Adrenal gland (tissue), 12 donors: ENCODE results near the gene ATCAY. TPM values are rescaled to one million over a fixed set of nuclear protein-coding genes. Genes with fewer than 3 reads are reported as not detected.

Experiments used
- DNase-seq, 7 donors: peaks; one replicate each; pipeline ENCODE4 v3.0.0-alpha.2; 2019 to 2020
- H3K27ac ChIP-seq, 5 donors: fragments of 200-600 bp; sonication (generic) in 4 of 5; 1 replicate in 3 of 5; 2 replicates in 2 of 5; pipeline versions ENCODE4 v1.5.1 to v1.8.0; 2016 to 2020; ENCODE audit warnings: mild to moderate bottlenecking in 1 of 5
- H3K27me3 ChIP-seq: fragments of 200-600 bp; 2 replicates; pipeline ENCODE4 v1.8.0; 2021
- H3K36me3 ChIP-seq, 2 donors: fragments of 200-600 bp; replicated peaks in 1 of 2; 1 replicate in 1 of 2; 2 replicates in 1 of 2; pipeline versions ENCODE4 v1.5.1 to v1.8.0; 2018 to 2022
- H3K4me1 ChIP-seq, 2 donors: fragments of 200-600 bp; replicated peaks in 1 of 2; 1 replicate in 1 of 2; 2 replicates in 1 of 2; pipeline versions ENCODE4 v1.5.1 to v1.8.0; 2018 to 2021
- H3K4me3 ChIP-seq, 4 donors: fragments of 200-600 bp; sonication (generic) in 3 of 4; one replicate each; pipeline ENCODE4 v1.5.1; 2016 to 2018
- H3K9me3 ChIP-seq, 3 donors: fragments of 200-600 bp; sonication (generic) in 1 of 3; replicated peaks in 1 of 3; 1 replicate in 2 of 3; 2 replicates in 1 of 3; pipeline versions ENCODE4 v1.5.1 to v1.8.0; 2016 to 2021
- POLR2A ChIP-seq, 2 donors: fragments of 450-650 bp; IDR thresholded peaks; one replicate each; pipeline ENCODE4 v1.6.1; 2017; ENCODE audit warnings: antibody characterized with exemption in 2 of 2, mild to moderate bottlenecking in 2 of 2, moderate library complexity in 1 of 2
- WGBS, 4 donors: extraction: QIAGEN DNeasy Blood & Tissue Kit in 2 of 4; methylation state at CpG; one replicate each; pipeline versions ENCODE4 v1.1.5 to v1.1.7; 2013 to 2017; 5-methylcytosine and 5-hydroxymethylcytosine counted together
- intact Hi-C, 2 donors: fragments of 100-400 bp; cut with DNase I; formaldehyde crosslinking; loops; one replicate each; pipeline versions ENCODE4 v1.14.1 to v1.15.0; 2022 to 2023
- polyA plus RNA-seq, 3 donors: library from polyadenylated mRNA; stranded (reverse); fragments of 200-250 nt in 2 of 3; fragments of 350-450 nt in 1 of 3; fragmentation: Illumina TruSeq in 1 of 3; extraction: RNeasy Lipid Tissue Mini Kit (QIAGEN cat#74804) in 1 of 3; gene quantifications; one replicate each; pipeline ENCODE4 v1.2.3, GENCODE V29; 2013 to 2014
- total RNA-seq, 9 donors: library from RNA; depleted of rRNA in 4 of 9; stranded (reverse); fragments of >200 nt in 4 of 9; fragments of 120-200 nt in 1 of 9; fragmentation: NEBNext Ultra II Directional in 1 of 9; extraction: Animal tissue kit (Norgen Biotek cat#: 25700) in 1 of 9; gene quantifications; one replicate each; pipeline versions ENCODE4 v1.1.0 to v1.2.4, GENCODE V29; 2013 to 2023
- TF ChIP-seq, protein P1 (sequence below), 6 experiments: fragments of 450-650 bp in 4 of 6; fragments of 200-600 bp in 2 of 6; sonication (generic) in 1 of 6; IDR thresholded peaks; 1 replicate in 5 of 6; 2 replicates in 1 of 6; pipeline versions ENCODE4 v1.5.1 to v1.8.0; 2016 to 2021; ENCODE audit warnings: antibody characterized with exemption in 6 of 6, mild to moderate bottlenecking in 2 of 6, moderate library complexity in 1 of 6
- donor health status: healthy with polysubstance abuse.
- donor health status: Bipolar disorder and iron deficiency.
- donor health status: DM: yes; HTN: yes; CAD: no.
- donor health status: DM: no; HTN: no; CAD: no.
- donor health status: DM: no; HTN: no; CAD: no.
- donor health status: DM: yes; HTN: yes; CAD: no.

ATCAY gene
- total and polyA plus RNA-seq, 12 donors: 0.72 to 9.3 (median 5.9) TPM; not detected in 4

DNA sequence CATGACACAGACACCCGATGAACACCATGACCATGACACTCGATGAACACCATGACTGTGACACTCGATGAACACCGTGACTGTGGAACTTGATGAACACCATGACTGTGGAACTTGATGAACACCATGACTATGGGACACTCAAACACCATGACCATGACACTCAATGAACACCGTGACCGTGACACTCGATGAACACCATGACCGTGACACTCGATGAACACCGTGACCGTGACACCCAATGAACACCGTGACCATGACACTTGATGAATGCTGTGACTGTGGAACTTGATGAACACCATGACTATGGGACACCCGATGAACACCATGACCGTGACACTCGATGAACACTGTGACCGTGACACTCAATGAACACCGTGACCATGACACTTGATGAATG, 43.2 kb upstream of the ATCAY start:
- WGBS, 4 donors: 84 to 94% (median 91%) methylated on average over 16 to 17 of the region's 17 CpGs
- Histone ChIP-seq H3K27ac (no peak overlapping the region), H3K4me1 (no peaks in the 10 kb centered on the region), H3K9me3 (no peaks in the 10 kb centered on the region), H3K36me3 (no peaks in the 10 kb centered on the region), H3K27me3 (no peaks in the 10 kb centered on the region), H3K4me3 (no peak overlapping the region)
- DNase-seq: no peak
- intact Hi-C loops: no loop called here
- TF ChIP-seq, protein P1, sequence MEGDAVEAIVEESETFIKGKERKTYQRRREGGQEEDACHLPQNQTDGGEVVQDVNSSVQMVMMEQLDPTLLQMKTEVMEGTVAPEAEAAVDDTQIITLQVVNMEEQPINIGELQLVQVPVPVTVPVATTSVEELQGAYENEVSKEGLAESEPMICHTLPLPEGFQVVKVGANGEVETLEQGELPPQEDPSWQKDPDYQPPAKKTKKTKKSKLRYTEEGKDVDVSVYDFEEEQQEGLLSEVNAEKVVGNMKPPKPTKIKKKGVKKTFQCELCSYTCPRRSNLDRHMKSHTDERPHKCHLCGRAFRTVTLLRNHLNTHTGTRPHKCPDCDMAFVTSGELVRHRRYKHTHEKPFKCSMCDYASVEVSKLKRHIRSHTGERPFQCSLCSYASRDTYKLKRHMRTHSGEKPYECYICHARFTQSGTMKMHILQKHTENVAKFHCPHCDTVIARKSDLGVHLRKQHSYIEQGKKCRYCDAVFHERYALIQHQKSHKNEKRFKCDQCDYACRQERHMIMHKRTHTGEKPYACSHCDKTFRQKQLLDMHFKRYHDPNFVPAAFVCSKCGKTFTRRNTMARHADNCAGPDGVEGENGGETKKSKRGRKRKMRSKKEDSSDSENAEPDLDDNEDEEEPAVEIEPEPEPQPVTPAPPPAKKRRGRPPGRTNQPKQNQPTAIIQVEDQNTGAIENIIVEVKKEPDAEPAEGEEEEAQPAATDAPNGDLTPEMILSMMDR (IDR thresholded peaks at IDR 0.05): no peak
- no peak for TF ChIP-seq POLR2A (IDR thresholded peaks at IDR 0.05)

DNA sequence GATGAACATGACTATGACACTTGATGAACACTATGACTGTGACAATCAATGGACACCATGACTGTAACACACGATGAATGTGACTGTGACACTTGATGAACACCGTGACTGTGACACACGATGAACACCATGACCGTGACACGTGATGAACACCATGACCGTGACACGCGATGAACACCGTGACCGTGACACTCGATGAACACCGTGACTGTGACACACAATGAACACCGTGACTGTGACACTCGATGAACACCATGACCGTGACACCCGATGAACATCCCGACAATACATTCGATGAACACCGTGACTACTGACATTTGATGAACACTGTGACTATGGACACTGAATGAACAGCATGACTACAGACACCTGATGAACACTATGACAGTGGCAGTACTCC, 42.6 kb upstream of the ATCAY start:
- H3K4me1 ChIP-seq: no peaks in the 10 kb centered on the region
- TF ChIP-seq, protein P1 (IDR thresholded peaks at IDR 0.05): no peak
- no peak for TF ChIP-seq POLR2A (IDR thresholded peaks at IDR 0.05)
- no peak overlapping the region for H3K4me3 ChIP-seq
- intact Hi-C loops: no loop called here
- DNase-seq: no peak
- no peaks in the 10 kb centered on the region for H3K9me3 ChIP-seq
- H3K27ac ChIP-seq: no peak overlapping the region
- no peaks in the 10 kb centered on the region for H3K27me3 ChIP-seq
- no peaks in the 10 kb centered on the region for H3K36me3 ChIP-seq
- WGBS, 4 donors: 95 to 97% (median 96%) methylated on average over 19 of the region's 19 CpGs

DNA sequence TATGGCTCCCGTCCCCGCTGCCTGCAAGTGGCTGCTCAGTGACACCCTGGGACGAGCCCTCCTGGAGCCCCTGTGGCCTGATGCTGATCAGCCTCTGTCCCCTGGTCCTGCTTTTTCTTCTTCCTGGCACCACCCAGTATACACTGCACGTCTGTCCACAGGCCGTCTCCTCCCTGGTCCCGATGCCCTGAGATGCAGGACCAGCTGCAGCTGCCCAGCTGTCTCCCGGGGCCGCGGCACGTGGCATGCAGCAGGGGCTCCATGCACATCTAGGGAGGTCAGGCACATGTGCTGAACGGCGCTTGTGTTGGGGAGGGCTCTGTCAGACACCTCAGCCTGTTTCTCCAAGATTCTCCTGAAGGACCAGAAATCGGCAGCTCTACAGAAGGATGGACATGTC, 41.8 kb upstream of the ATCAY start:
- no peak for TF ChIP-seq POLR2A (IDR thresholded peaks at IDR 0.05)
- TF ChIP-seq, protein P1 (IDR thresholded peaks at IDR 0.05): no peak
- H3K27ac ChIP-seq: no peak overlapping the region
- no peaks in the 10 kb centered on the region for H3K36me3 ChIP-seq
- no peaks in the 10 kb centered on the region for H3K4me1 ChIP-seq
- intact Hi-C loops: no loop called here
- H3K27me3 ChIP-seq: no peaks in the 10 kb centered on the region
- H3K4me3 ChIP-seq: no peak overlapping the region
- 71 to 85% (median 77%) methylated on average over 11 to 13 of the region's 13 CpGs for WGBS, 4 donors
- no peak for DNase-seq
- no peaks in the 10 kb centered on the region for H3K9me3 ChIP-seq

DNA sequence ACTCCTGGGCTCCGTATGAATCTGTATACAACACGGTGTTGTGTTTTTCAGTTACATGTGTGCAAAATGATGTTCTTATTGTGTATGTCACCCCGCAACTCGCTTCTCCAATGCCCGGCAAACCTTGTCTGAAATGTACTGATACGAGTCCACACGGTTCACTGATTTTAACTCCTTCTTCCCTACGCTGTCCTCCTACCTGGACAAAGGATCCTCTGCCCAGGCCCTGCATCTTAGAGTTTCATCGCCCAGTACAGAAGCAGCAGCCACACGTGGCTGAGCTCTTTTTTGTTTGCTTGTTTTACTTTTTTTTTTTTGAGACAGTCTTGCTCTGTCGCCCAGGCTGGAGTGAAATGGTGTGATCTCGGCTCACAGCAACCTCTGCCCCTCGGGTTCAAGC, 40.5 kb upstream of the ATCAY start:
- H3K27ac ChIP-seq: no peak overlapping the region
- TF ChIP-seq POLR2A (IDR thresholded peaks at IDR 0.05): no peak
- TF ChIP-seq, protein P1 (IDR thresholded peaks at IDR 0.05): no peak
- no peaks in the 10 kb centered on the region for H3K9me3 ChIP-seq
- no peaks in the 10 kb centered on the region for H3K36me3 ChIP-seq
- H3K4me3 ChIP-seq: no peak overlapping the region
- WGBS, 4 donors: 63 to 82% (median 69%) methylated on average over 13 of the region's 13 CpGs
- no peaks in the 10 kb centered on the region for H3K27me3 ChIP-seq
- intact Hi-C loops: no loop called here
- no peak for DNase-seq
- H3K4me1 ChIP-seq: no peaks in the 10 kb centered on the region
